Measurements from ENCODE around the gene SEMA7A. TPM values are rescaled to one million over a fixed set of nuclear protein-coding genes. Genes with fewer than 3 reads are reported as not detected.
"Not testable (repeated sequence)": the region's sequence is repeated elsewhere in the genome, so short reads cannot be mapped to it uniquely, and the experiment has no call there.

SEMA7A gene
- total RNA-seq, 2 donors from 2014 or later, result 8.1 to 8.2 TPM

DNA sequence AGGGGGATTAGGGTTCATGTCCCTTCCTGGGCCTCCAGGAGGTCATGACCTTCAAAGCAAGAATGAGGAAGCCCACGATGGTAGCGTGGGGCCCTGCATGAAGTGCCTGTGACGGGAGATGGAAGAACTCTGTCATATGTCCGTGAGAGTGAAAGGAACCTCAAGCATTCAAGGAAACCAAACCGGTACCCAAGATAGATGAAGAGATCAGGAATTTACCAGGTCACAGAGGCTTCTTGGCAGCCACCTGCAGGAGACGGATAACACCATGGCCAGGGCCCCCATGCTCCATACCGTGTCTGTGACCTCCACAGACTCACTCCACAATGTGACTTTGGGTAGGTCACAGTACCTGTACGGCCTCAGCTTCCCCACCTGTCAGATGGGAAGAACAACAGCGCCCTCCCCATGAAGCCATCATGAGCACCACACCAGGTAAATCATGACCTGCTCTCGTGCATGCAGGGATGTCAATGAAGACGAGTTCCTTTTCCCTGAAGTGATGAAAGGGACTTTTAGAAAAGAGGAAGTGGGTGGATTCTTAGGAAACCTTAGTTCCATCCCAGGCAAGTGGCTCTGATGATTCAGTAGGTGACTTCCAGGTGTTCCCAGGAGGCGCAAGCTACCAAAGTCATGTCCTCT, 43.0 kb downstream of the SEMA7A start:
- TF ChIP-seq, protein P1, sequence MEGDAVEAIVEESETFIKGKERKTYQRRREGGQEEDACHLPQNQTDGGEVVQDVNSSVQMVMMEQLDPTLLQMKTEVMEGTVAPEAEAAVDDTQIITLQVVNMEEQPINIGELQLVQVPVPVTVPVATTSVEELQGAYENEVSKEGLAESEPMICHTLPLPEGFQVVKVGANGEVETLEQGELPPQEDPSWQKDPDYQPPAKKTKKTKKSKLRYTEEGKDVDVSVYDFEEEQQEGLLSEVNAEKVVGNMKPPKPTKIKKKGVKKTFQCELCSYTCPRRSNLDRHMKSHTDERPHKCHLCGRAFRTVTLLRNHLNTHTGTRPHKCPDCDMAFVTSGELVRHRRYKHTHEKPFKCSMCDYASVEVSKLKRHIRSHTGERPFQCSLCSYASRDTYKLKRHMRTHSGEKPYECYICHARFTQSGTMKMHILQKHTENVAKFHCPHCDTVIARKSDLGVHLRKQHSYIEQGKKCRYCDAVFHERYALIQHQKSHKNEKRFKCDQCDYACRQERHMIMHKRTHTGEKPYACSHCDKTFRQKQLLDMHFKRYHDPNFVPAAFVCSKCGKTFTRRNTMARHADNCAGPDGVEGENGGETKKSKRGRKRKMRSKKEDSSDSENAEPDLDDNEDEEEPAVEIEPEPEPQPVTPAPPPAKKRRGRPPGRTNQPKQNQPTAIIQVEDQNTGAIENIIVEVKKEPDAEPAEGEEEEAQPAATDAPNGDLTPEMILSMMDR (conservative IDR thresholded peaks at IDR 0.05), result no peak
- H3K4me1 Mint-ChIP-seq, result peaks cover 13% of the 10 kb centered on the region
- WGBS, 2 experiments (ENCODE audit: insufficient coverage in 1 of 2, insufficient read length in 1 of 2), result 91 to 99% methylated on average over 11 to 12 of the region's 12 CpGs

DNA sequence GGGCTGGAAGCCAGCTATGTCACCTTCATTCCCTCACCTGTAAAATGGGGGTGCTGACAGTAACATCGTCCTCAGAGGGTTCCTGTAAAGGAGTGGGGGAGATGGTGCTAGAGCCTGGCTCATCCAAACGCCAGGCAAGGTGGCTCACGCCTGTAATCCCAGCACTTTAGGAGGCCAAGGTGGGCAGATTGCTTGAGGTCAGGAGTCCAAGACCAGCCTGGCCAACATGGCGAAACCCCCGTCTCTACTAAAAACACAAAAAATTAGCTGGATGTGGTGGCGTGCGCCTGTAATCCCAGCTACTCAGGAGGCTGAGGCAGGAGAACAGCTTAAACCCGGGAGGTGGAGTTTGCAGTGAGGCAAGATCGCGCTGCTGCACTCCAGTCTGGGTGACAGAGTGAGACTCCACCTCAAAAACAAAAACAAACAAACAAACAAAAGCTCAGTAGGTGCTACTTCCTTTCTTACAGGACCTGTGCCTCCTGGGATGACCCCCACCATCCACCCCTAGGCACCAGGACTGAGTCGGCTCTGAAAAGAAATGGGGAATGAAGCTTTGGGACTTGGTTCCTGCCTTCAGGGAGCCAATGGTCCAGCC, 43.6 kb downstream of the SEMA7A start:
- H3K36me3 Mint-ChIP-seq (ENCODE audit: low read depth); H3K4me1 ChIP-seq (ENCODE audit: control insufficient read depth, insufficient read depth, low read length); H3K27me3 ChIP-seq (ENCODE audit: control insufficient read depth, insufficient read depth, low read length, poor library complexity, severe bottlenecking); H3K27ac ChIP-seq (ENCODE audit: low read depth, low read length); H3K9me3 ChIP-seq (ENCODE audit: control insufficient read depth, low read length); H3K27ac Mint-ChIP-seq; H3K4me3 ChIP-seq (ENCODE audit: low read length); H3K9me3 Mint-ChIP-seq; H3K9ac ChIP-seq (ENCODE audit: extremely low read depth, low read length, poor library complexity, severe bottlenecking); H3K27me3 Mint-ChIP-seq (ENCODE audit: insufficient read depth); DNase-seq; H3K4me3 Mint-ChIP-seq; H3K36me3 ChIP-seq (ENCODE audit: control insufficient read depth, insufficient read depth, low read length): not testable (repeated sequence)
- WGBS, 2 experiments (ENCODE audit: insufficient coverage in 1 of 2, insufficient read length in 1 of 2), result 93 to 94% methylated on average over 11 of the region's 11 CpGs
- H3K4me1 Mint-ChIP-seq, result peaks cover 13% of the 10 kb centered on the region

More for the DNA sequence above, 43.0 kb downstream of the SEMA7A start:
- H3K9me3 ChIP-seq (ENCODE audit: control insufficient read depth, low read length), result no peaks in the 10 kb centered on the region
- no peaks in the 10 kb centered on the region for H3K27me3 ChIP-seq (ENCODE audit: control insufficient read depth, insufficient read depth, low read length, poor library complexity, severe bottlenecking)
- Mint-ChIP-seq H3K9me3 (no peaks in the 10 kb centered on the region), H3K27me3 (ENCODE audit: insufficient read depth) (peaks cover 6% of the 10 kb centered on the region), H3K36me3 (ENCODE audit: low read depth) (no peaks in the 10 kb centered on the region), H3K4me3 (no peak overlapping the region), H3K27ac (no peak overlapping the region)
- H3K4me1 ChIP-seq (ENCODE audit: control insufficient read depth, insufficient read depth, low read length), result no peaks in the 10 kb centered on the region
- H3K9ac ChIP-seq (ENCODE audit: extremely low read depth, low read length, poor library complexity, severe bottlenecking), result no peak overlapping the region
- no peak overlapping the region for H3K27ac ChIP-seq (ENCODE audit: low read depth, low read length)
- no peaks in the 10 kb centered on the region for H3K36me3 ChIP-seq (ENCODE audit: control insufficient read depth, insufficient read depth, low read length)
- no peak overlapping the region for H3K4me3 ChIP-seq (ENCODE audit: low read length)
- no peak for DNase-seq

DNA sequence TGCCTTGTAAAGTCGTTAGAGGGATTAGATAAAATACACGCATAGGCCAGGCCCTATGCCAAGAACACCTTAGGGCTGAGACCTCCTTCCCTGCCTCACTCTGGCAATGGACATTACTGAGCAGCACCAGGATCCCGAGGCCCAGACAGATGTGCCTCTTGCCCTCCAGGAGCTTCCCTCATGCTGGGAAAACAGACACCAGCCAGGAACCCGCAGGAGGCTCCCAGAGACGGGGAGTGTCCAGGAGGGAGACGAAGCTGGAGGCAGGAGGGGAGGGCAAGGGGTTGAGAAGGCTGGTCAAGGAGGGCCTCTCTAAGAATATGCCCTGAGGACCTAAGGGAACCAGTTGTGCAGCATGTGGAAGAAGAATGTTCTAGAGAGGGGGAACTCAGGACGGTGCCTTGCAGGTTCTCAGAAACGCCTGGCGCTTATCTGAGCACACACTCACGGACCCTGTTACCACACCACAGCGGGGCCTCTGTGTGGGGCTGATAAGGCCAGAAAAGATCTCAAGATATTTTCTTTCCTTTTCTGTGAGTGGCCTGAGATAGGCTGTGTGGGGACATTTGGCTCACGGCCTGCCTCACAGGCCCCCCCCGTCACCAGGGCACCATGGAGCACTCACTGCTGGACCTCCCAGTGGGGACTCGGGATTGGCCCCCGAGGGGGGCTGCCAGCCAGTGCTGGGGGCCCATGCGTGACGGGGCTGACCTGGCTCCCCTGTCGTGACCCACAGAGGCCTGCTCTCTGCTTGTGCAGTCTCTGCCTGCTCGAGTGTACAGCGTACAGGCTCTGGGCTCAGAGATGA, 44.3 kb downstream of the SEMA7A start:
- no peak for DNase-seq
- no peak overlapping the region for H3K9ac ChIP-seq (ENCODE audit: extremely low read depth, low read length, poor library complexity, severe bottlenecking)
- Mint-ChIP-seq H3K9me3 (no peaks in the 10 kb centered on the region), H3K4me3 (no peak overlapping the region), H3K27ac (no peak overlapping the region), H3K4me1 (peaks cover 13% of the 10 kb centered on the region), H3K36me3 (ENCODE audit: low read depth) (no peaks in the 10 kb centered on the region), H3K27me3 (ENCODE audit: insufficient read depth) (peaks cover 6% of the 10 kb centered on the region)
- TF ChIP-seq, protein P1 (conservative IDR thresholded peaks at IDR 0.05), result no peak
- no peak overlapping the region for H3K4me3 ChIP-seq (ENCODE audit: low read length)
- no peaks in the 10 kb centered on the region for H3K4me1 ChIP-seq (ENCODE audit: control insufficient read depth, insufficient read depth, low read length)
- WGBS, 2 experiments (ENCODE audit: insufficient coverage in 1 of 2, insufficient read length in 1 of 2), result 81 to 92% methylated on average over 11 to 20 of the region's 20 CpGs
- H3K27ac ChIP-seq (ENCODE audit: low read depth, low read length), result no peak overlapping the region
- H3K27me3 ChIP-seq (ENCODE audit: control insufficient read depth, insufficient read depth, low read length, poor library complexity, severe bottlenecking), result no peaks in the 10 kb centered on the region
- H3K9me3 ChIP-seq (ENCODE audit: control insufficient read depth, low read length), result no peaks in the 10 kb centered on the region
- H3K36me3 ChIP-seq (ENCODE audit: control insufficient read depth, insufficient read depth, low read length), result no peaks in the 10 kb centered on the region

Measured in endodermal cell (in vitro differentiated cells).